Smooth muscle cell (in vitro differentiated cells): Measurements from ENCODE around the gene DENND1C. TPM values are rescaled to one million over a fixed set of nuclear protein-coding genes. Genes with fewer than 3 reads are reported as not detected.
A peak's percentile ranks its signal among the peaks of the same experiment; 100 is the strongest.

ENCODE experiments used
- DNase-seq: peaks from one replicate; lab custom pipeline; 2025; ENCODE audit not compliant: unreplicated experiment; lab: John Stamatoyannopoulos, UW
- H2AFZ ChIP-seq: fragments of 200-600 bp; sonication (generic); 2 replicates; pipeline ENCODE4 v1.6.0; 2016; ENCODE audit warnings: antibody characterized with exemption, low read depth, mild to moderate bottlenecking
- H3F3A ChIP-seq: fragments of 200-600 bp; sonication (generic); 2 replicates; pipeline ENCODE4 v1.6.0; 2017; ENCODE audit warnings: antibody characterized with exemption, low read depth
- H3K27ac ChIP-seq: fragments of 200-600 bp; sonication (generic); 2 replicates; pipeline ENCODE4 v1.5.1; 2016; ENCODE audit warnings: low read depth, mild to moderate bottlenecking
- H3K27me3 ChIP-seq: fragments of 200-600 bp; sonication (generic); 2 replicates; pipeline ENCODE4 v1.6.1; 2016; ENCODE audit warnings: low read depth, mild to moderate bottlenecking
- H3K36me3 ChIP-seq: fragments of 200-600 bp; sonication (generic); 2 replicates; pipeline ENCODE4 v1.5.1; 2016; ENCODE audit warnings: low read depth
- H3K4me1 ChIP-seq: fragments of 200-600 bp; sonication (generic); 2 replicates; pipeline ENCODE4 v1.5.1; 2016; ENCODE audit warnings: low read depth
- H3K4me2 ChIP-seq: fragments of 200-600 bp; sonication (generic); 2 replicates; pipeline ENCODE4 v1.6.0; 2016; ENCODE audit warnings: mild to moderate bottlenecking
- H3K4me3 ChIP-seq: fragments of 200-600 bp; sonication (generic); 2 replicates; pipeline ENCODE4 v1.5.1; 2016; ENCODE audit warnings: mild to moderate bottlenecking
- H3K79me2 ChIP-seq: fragments of 200-600 bp; sonication (generic); 2 replicates; pipeline ENCODE4 v1.6.0; 2016; ENCODE audit warnings: low read depth, mild to moderate bottlenecking
- H3K9ac ChIP-seq: fragments of 200-600 bp; sonication (generic); 2 replicates; pipeline ENCODE4 v1.6.0; 2016; ENCODE audit warnings: low read depth
- H3K9me3 ChIP-seq: fragments of 200-600 bp; sonication (generic); replicated peaks from 2 replicates; pipeline ENCODE4 v1.5.1; 2016; ENCODE audit warnings: low read depth
- H4K20me1 ChIP-seq: fragments of 200-600 bp; sonication (generic); 2 replicates; pipeline ENCODE4 v1.6.0; 2016; ENCODE audit warnings: low read depth
- WGBS: methylation state at CpG from one replicate; pipeline ENCODE4 v1.1.7; 2016; ENCODE audit warnings: low lambda C conversion rate; 5-methylcytosine and 5-hydroxymethylcytosine counted together
- polyA plus RNA-seq: library from polyadenylated mRNA; unstranded; fragments of >200 nt; fragmentation: Nextera tagmentation; extraction: Ambion mirVana; gene quantifications from 2 replicates; pipeline ENCODE4 v1.2.1, GENCODE V29; 2016
- total RNA-seq: library from RNA; depleted of rRNA; stranded (reverse); fragments of >200 nt; gene quantifications from 2 replicates; pipeline ENCODE4 v1.2.3, GENCODE V29; 2014
- TF ChIP-seq, protein P1 (sequence below): fragments of 200-600 bp; sonication (generic); IDR thresholded peaks from 2 replicates; pipeline ENCODE4 v1.5.1; 2017; ENCODE audit warnings: borderline replicate concordance, mild to moderate bottlenecking, antibody characterized with exemption; ENCODE audit not compliant: insufficient read depth, poor library complexity, severe bottlenecking

DENND1C gene
- total and polyA plus RNA-seq, 2 experiments from 2014 or later: 0.67 TPM; not detected in 1

GRCh38 chr19:6424939-6425731, 56.5 kb downstream of the DENND1C start:
- Histone ChIP-seq H3K36me3 (no peaks in the 10 kb centered on the region), H3K27me3 (peaks cover 6% of the 10 kb centered on the region), H3F3A (no peaks in the 10 kb centered on the region), H3K79me2 (peaks cover 40% of the 10 kb centered on the region), H2AFZ (no peak overlapping the region), H4K20me1 (peaks cover 40% of the 10 kb centered on the region), H3K27ac (peak overlapping the region; percentile 37), H3K4me3 (no peak overlapping the region), H3K9me3 (no peaks in the 10 kb centered on the region), H3K4me1 (peaks cover 11% of the 10 kb centered on the region), H3K9ac (no peak overlapping the region), H3K4me2 (no peak overlapping the region)
- WGBS: 10% methylated on average over 40 of the region's 43 CpGs
- DNase-seq: peak; percentile 94
- TF ChIP-seq, protein P1, sequence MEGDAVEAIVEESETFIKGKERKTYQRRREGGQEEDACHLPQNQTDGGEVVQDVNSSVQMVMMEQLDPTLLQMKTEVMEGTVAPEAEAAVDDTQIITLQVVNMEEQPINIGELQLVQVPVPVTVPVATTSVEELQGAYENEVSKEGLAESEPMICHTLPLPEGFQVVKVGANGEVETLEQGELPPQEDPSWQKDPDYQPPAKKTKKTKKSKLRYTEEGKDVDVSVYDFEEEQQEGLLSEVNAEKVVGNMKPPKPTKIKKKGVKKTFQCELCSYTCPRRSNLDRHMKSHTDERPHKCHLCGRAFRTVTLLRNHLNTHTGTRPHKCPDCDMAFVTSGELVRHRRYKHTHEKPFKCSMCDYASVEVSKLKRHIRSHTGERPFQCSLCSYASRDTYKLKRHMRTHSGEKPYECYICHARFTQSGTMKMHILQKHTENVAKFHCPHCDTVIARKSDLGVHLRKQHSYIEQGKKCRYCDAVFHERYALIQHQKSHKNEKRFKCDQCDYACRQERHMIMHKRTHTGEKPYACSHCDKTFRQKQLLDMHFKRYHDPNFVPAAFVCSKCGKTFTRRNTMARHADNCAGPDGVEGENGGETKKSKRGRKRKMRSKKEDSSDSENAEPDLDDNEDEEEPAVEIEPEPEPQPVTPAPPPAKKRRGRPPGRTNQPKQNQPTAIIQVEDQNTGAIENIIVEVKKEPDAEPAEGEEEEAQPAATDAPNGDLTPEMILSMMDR: no peak

DNA sequence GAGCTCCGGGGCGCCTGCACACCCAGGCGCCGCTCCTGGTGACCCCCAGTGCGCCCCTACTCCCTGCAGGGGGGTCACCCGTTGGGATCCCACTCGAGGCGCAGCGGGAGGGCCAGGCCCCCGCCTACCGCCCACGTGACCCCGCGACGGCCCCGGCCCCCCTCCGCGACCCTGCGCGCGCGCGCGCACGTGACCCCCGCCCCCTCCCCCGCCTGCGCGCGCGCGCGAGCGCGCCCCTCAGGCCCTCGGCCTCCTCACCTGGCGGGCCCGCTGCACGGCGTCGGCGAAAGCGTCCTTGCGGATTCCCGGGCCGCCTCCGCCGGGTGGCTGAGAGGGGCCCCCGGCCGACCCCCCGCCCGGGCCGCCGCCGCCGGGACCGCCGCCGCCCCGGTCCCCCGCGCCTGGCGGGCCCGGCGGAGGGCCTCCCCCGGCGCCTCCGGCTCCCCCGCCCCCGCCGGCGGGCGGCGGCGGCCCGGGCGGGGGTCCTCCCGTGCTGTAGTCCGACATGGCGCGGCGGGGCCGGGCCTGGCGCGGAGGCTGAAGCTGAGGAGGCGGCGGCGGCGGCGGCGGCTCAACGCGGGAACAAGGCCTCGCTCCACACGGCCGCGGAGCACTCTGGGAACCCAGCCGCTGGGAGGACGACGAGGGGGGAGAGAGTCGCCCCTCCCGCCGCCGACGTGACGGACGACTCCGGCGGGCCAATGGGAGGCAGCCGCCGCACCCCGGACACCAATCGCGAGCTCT, 57.2 kb downstream of the DENND1C start, which contains the start of gene KHSRP:
TSS of gene KHSRP (minus strand) at position 617 of the 744 bp plus-strand sequence. CDS start at position 507, 110 bp downstream.
- H3K9me3 ChIP-seq: no peaks in the 10 kb centered on the region
- H3K36me3 ChIP-seq: no peaks in the 10 kb centered on the region
- peaks cover 11% of the 10 kb centered on the region for H3K4me1 ChIP-seq
- TF ChIP-seq, protein P1: no peak
- peak within 1 kb of the TSS; percentile 42 for H3K27ac ChIP-seq
- no peaks in the 10 kb centered on the region for H3K27me3 ChIP-seq
- peak within 1 kb of the TSS; percentile 89 for H3K9ac ChIP-seq
- no peak for DNase-seq
- peak within 1 kb of the TSS; percentile 94 for H3K4me3 ChIP-seq
- H4K20me1 ChIP-seq: peaks cover 48% of the 10 kb centered on the region
- H2AFZ ChIP-seq: no peak within 1 kb of the TSS
- peaks cover 48% of the 10 kb centered on the region for H3K79me2 ChIP-seq
- H3F3A ChIP-seq: no peaks in the 10 kb centered on the region
- peak within 1 kb of the TSS; percentile 94 for H3K4me2 ChIP-seq
- 2% methylated on average over 31 of the region's 114 CpGs for WGBS

- H2AFZ ChIP-seq: no peak overlapping the region
- peaks cover 48% of the 10 kb centered on the region for H3K79me2 ChIP-seq
- H4K20me1 ChIP-seq: peaks cover 55% of the 10 kb centered on the region
- peak overlapping the region; percentile 94 for H3K4me3 ChIP-seq
- no peaks in the 10 kb centered on the region for H3K36me3 ChIP-seq
- TF ChIP-seq, protein P1: no peak
- peak overlapping the region; percentile 94 for H3K4me2 ChIP-seq
- H3K9me3 ChIP-seq: no peaks in the 10 kb centered on the region
- peak overlapping the region; percentile 89 for H3K9ac ChIP-seq
- 2% methylated on average over 20 of the region's 20 CpGs for WGBS
- H3K27me3 ChIP-seq: no peaks in the 10 kb centered on the region
- no peaks in the 10 kb centered on the region for H3F3A ChIP-seq
- peak overlapping the region; percentile 42 for H3K27ac ChIP-seq
- DNase-seq: peak; percentile 18
- peaks cover 11% of the 10 kb centered on the region for H3K4me1 ChIP-seq
Measured at GRCh38 chr19:6423499-6424194, 57.9 kb downstream of the DENND1C start.
